GM21723 (cell line): Measurements from ENCODE around the gene TAF11.
"Not testable (repeated sequence)": the region's sequence is repeated elsewhere in the genome, so short reads cannot be mapped to it uniquely, and the experiment has no call there.

ENCODE experiments used
- ATAC-seq: cut with Tn5 transposase; IDR thresholded peaks from one replicate; pipeline ENCODE4 v1.9.1; 2021; ENCODE audit warnings: mild to moderate bottlenecking, moderate library complexity; ENCODE audit not compliant: unreplicated experiment

TAF11 gene

DNA sequence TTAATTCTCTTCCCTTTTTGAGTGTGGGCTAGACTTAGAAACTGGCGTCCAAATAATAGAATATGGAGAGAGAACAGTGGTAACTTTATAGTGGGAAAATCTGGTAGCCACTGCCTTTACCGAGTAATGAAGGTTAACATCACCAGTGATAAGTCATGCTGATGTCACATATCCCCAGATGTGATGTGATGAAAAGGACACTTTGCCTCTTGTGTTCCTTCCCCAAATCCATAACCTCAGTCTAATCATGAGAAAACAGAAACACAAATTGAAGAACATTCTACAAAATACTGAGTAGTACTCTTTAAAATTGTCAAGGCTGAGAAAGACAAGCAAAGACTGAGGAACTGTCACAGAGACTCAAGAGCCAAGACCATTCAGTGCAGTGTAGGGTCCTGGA lies 19.0 kb upstream of the TAF11 start:
- ATAC-seq: no peak

DNA sequence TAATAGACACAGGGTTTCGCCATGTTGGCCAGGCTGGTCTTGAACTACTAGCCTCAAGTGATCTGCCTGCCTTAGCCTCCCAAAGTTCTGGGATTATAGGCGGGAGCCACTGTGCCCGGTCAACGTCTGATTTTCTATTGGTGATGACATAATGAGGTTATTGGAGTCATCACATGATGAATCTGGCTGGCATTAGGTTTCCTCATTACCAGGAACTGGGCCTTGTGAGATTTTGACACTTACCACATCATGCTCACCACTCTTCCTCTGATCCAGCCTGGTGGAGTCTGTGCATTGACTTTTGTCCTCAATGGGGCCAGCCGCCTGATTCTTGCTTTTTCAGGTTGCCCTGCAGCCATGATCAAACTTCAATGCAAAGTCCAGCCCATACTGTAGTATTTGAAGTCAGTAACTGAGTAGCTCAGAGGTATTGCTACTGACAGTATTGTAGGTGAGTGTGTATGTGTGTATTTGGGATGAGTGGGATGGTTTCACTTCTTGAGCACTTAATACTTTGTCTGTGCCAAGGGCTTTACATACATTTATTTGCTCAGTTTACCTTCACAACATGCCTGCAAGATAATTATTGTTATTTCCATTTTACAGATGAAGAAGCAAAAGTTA lies 17.3 kb upstream of the TAF11 start:
- no peak for ATAC-seq

DNA sequence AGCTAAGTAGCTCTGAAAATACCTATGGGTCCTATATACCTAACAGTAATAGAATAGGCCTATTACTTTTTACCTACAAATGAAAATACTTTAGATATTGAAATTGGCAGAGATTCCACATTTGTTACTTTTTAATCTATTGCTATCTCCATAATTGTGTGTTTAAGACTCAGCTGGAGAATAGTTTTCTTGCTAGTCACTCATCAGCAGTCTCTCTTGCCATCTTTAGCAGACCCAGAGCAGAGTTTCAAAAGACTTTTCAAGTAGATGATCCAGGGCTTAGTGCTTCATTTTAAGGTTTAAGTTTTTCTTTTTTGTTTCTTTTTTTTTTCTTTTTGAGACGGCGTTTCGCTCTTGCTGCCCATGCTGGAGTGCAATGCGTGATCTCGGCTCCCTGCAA lies 14.1 kb upstream of the TAF11 start:
- ATAC-seq: no peak

DNA sequence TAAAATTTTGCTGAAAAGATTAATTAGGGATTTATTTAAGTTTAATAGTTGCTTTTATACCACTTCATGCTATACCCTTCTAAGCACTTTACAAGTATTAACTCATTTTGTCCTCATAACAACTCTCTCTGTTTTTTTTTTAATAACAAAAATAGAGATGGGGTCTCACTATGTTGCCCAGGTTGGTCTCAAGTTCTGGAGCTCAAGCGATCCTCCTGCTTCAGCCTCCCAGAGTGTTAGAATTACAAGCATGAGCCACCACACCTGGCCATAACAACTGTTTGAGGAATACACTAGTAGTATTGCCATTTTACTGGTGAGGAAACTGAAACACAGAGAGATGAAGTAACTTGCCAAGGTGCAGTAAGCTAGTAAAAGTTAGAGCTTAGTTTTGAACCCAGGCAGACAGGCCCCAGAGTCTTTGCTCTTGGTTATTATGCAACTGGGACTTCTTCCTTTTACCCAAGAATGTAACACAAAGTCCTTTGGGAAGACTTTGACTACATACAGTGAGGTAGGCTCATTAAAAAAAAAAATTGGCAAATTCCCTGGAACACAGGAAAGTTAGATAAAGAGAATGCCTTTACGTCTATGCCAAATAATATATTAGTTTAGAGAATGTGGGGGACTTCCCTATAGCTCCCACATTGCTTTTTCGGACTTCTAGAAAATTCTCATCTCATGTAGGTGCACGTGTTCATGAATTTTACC lies 12.6 kb upstream of the TAF11 start:
- no peak for ATAC-seq

DNA sequence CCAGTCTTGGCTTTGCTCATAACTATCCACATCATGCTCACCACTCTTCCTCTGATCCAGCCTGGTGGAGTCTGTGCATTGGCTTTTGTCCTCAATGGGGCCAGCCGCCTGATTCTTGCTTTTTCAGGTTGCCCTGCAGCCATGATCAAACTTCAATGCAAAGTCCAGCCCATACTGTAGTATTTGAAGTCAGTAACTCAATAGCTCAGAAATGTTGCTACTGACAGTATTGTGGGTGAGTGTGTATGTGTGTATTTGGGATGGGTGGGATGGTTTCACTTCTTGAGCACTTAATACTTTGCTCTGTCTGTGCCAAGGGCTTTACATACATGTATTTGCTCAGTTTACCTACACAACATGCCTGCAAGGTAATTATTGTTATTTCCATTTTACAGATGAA lies 11.9 kb upstream of the TAF11 start:
- not testable (repeated sequence) for ATAC-seq

DNA sequence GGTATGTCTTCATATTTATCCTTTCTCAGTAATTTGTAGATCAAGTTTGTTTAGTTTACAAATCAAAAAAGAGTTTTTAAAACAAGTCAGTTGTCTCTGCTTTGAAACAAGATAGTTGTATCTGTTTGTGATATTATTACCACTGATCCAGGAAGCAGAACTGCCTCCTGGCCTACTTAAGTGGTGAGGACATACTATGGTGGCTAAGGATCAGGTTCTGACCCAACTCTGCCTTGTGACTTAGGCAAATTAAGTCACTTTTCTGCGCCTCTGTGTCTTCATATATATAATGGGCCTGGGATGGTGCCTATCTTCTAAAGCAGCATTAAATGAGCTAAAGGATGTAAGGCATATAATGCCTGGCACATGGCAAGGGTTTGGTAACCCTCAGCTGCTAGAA lies 9.9 kb upstream of the TAF11 start:
- no peak for ATAC-seq

DNA sequence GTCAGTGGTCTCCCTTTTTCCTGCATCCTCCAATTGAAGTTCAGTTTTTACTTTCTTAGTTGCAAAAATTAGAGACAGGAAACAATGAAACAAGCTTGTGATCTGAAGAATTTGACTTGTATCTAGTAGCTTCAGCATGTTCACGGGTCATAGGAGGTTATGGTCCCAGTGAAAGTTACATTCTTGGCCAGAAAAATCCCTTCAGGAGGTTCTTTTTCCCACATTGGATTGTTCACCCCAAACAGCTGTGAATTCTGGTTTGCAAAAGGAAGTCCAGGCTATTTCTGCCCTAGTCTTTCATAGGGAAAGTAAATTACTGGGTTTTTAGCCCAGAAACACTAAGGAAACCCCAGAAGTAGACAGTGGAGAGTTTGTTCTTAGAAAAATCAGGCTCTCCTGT lies 9.3 kb upstream of the TAF11 start:
- no peak for ATAC-seq

DNA sequence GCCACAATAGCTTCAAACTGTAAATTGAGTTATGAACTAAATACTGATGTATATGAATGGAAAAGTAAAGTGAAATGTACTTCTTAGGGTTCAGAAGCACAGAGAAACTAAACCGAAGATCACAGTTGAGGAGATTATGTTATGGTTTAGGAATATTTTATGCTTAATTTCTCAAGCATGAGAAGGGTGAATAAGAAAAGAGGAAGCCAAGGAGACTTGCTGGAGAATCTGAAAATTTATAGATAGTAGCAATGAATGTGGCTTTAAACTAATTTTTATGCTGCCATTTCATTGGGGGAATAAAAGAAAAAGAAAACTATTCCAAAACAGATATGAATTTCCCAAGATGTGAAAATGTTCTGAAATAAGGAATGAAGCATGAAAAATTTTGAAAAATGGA lies 6.9 kb upstream of the TAF11 start:
- no peak for ATAC-seq

DNA sequence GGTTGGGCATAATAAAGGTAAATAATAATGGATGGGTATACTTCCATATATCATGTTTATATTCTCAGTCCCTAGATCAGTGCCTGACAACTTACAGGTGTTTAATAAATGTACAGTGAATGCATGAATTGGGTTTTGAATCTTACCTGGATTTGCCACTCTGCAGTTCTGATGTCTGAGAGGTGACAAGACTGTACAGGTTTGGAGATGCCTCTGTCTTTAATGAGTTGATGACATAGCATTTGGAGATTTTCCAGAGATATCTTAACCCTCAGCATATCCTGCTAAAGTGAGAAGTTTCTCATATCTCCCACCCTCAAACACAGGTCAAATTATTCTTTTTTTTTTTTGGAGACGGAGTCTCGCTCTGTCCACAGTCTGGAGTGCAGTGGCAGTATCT lies 3.5 kb upstream of the TAF11 start:
- no peak for ATAC-seq

DNA sequence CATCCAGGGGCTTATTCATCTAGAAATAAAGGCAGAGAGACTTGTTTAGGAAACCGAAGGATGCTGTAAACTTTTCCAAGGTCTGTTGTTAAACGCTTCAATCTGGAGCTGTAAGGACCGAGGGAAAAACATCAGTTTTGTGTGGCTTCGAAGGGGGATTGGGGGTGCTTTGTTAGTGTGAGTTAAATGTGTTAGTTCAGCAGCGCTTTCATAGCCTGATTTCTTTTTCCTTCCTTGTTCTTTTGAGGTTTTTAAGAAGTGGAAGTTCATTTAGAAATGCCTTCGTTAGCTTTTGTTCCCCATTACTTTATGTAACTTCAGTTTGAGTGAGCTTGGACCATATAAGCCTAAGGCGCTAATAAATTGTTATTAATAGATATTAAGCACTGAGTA lies 2.7 kb upstream of the TAF11 start:
- ATAC-seq: no peak

DNA sequence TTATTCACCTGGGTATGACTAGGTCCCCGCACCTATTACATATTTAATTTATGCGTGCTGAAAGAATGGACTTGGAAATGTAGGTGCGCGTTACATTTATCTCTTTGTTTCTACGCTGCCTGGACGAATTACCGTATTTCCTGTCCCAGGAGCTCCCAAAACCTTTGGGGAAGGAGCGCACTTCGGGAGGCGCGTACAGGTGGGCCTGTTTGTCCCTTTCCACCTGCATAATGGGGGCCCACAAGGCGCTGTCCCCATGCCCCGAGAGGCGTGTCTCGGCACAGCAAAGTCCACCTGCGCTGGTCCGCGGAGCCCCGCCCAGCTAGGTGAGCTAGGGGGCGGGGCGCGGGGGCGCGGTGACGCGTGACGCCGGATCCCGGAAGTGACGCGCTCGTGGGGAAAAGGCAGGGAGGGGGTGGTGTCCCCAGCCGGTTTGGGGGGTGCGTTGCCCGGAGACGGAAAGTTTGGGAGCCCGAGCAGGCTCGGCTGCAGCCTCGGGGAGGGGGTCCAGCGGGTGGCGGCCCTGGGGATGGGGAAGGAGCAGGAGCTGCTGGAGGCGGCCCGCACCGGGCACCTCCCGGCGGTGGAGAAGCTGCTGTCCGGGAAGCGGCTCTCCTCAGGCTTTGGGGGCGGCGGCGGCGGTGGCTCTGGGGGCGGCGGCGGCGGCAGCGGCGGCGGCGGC lies 1.2 kb upstream of the TAF11 start, which contains the start of gene ANKS1A:
Gene ANKS1A (plus strand): TSS at position 382 of the 682 bp plus-strand sequence. CDS start 148 bp downstream, at position 530.
- ATAC-seq: peak; percentile 55

DNA sequence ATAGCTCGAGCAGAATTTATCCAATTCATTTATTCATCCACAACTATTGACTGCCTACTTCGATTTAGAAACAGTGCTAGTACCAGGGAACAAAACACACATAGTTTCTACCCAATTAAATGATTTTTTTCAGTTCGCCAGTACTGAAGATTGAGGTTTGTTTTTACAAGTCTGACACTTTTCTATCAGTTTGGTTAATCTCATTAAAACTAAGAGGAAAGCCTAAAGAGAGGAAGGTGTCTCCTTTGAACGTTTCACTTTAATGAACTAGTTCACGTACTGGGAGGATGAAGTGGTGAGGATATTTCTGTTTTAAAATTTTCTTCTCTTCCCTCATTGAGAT lies 643 bp upstream of the TAF11 start:
- ATAC-seq: no peak

DNA sequence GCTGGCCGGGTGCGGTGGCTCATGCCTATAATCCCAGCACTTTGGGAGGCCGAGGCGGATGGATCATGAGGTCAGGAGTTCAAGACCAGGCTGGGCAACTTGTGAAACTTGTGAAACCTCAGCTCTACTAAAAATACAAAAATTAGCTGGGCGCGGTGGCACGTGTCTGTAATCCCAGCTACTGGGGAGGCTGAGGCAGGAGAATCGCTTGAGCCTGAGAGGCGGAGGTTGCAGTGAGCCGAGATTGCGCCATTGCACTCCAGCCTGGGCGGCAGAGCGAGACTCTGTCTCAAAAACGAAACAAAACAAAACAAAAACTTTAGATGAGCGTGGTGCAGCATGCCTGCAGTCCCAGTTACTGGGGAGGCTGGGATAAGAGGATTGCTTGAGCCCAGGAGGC lies 2.0 kb downstream of the TAF11 start:
- not testable (repeated sequence) for ATAC-seq

DNA sequence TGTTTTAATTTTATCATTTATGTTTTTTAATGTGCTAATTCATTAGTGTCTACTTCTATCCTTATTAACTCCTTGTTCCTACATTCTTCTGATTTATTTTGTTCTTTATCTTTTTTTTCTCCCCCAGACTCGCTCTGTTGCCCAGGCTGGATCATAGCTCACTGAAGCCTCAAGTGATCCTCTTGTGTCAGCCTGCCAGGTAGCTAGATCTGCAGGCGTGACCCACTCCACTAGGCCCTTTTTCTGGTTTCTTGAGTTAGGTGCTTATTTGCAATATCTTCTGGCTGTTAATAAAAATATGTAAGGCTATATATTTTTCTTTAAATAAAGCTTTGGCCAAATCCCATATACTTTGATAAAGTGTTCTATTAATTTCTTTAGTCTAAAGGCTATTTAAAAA lies 2.8 kb downstream of the TAF11 start:
- no peak for ATAC-seq

DNA sequence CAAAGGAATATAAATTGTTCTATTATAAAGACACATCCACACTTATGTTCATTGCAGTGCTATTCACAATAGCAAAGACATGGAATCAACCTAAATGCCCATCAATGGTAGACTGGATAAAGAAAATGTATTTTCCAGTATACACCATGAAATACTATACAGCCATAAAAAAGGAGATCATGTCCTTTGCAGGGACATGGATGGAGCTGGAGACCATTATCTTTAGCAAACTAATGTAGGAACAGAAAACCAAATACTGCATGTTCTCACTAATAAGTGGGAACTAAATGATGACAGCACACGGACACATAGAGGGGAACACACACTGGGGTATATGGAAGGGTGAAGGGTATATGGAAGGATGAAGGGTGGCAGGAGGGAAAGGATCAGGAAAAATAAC lies 3.8 kb downstream of the TAF11 start:
- not testable (repeated sequence) for ATAC-seq

DNA sequence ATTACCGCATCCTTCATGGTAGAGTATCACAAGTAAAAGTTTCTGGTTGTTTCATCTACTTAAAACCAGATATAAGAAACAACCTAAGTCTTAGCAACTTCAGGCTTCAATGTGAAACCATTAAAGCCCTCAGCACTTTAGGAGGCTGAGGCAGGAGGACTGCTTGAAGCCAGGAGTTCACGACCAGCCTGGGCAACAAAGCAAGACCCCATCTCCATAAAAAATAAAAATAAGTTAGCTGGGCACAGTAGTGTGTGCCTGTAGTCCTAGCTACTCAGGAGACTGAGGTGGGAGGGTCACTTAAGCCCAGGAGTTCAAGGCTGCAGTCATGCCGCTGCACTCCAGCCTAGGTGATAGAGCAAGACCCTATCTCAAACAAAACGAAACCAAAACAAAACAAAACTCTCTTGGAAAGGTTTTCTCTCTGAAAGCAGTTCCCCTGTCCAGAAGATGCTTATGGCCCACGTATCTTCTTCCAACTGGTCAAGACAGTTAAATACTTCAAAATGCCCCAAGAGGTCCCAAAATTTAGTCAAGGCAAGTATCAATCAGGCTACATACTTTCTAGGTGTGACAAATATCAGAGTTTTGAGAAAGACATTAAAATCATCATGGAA lies 9.9 kb downstream of the TAF11 start:
- no peak for ATAC-seq

DNA sequence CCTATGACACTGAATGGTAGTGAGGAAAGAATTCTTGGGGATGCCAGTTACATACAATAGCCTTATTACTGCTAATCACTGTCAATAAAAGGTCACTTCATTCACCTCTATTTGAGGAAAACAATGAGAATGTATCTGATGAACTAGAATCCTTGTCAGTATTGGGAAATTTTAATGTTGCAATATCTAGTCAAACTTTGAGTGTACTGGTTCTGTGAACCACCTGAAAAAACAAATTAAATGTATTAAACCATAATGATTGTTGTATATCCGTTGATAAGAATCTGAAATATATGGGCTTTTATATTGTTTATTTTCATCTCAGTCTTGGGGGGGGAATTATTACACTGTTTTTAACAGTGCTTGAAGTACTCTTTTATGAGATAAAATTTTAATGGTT lies 10.6 kb downstream of the TAF11 start:
- no peak for ATAC-seq

DNA sequence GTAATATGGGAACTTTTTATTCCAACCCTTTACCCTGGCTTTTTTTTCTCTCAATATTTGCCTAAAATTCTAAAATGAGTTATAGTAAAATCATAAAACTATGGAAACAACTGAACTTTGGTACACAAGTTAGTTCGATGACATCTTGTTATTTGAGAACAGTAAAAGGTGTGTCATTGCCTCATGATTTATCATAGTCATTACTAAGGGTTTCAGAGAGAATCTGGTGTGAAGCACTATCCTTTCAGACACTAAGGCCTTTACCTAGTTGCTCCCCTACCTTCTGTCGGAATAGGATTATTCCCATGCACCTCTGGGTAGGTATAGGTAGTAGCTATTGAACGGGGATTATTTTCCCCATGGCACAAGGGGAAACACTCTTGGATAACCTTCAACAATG lies 11.4 kb downstream of the TAF11 start:
- no peak for ATAC-seq

DNA sequence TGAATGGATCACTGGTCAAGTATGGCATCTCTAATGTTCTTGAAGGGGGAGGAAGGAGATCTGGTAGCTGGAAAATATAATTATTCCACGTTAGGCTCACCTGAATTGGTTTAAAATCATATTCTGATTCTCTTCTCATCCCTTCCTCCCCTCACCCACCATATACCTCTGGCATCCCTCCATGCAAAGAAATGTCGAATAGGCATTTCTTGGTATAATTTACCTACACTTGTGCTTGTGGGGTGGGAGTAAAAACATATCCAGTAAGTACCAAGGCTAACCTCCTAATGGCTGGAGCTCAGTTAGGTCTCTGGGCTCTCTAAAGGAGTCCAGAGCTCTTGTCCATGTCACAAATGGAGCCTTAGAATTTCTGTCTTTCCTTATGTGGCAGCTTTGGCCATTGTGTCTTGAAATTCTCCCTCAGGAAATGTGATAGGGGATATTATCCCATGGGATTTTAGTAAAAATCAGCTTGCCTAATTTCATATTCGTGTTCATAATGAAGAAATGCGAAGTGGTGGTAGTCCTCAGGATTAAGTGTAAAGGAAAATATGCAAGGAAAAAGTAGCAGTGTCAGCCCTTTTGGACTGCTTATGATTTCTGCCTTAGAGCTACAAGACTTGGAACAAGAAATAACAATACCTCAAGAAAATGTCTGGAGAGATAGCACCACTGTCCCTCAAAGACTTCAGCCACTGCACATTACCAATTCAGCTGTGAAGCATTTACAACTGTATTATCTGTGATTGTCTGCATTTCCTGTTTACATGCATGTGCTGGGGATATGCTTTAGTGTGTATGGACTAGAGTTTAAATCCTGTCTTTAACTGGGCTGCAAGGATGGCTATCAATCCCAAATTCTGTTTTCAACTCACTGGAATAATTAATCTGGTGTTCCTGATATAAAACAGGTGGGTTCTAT lies 12.3 kb downstream of the TAF11 start:
- no peak for ATAC-seq

DNA sequence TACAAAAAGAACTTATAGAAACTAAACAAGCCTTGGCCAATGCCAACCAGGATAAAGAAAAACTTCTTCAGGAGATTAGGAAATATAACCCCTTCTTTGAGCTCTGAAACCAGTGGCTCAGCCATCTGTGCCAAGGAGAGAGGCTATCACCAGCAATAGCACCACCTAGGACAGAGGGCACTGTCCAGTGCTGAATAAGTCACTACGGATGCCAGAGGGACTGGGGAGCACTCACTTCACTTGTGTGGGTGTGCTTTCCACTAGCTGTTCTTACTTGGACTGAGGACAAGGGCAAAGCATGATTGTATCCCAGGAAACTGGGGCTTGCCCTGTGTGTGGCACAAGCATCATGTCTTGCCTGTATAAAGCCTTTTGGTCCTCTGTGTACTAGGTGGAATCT lies 15.5 kb downstream of the TAF11 start:
- no peak for ATAC-seq

DNA sequence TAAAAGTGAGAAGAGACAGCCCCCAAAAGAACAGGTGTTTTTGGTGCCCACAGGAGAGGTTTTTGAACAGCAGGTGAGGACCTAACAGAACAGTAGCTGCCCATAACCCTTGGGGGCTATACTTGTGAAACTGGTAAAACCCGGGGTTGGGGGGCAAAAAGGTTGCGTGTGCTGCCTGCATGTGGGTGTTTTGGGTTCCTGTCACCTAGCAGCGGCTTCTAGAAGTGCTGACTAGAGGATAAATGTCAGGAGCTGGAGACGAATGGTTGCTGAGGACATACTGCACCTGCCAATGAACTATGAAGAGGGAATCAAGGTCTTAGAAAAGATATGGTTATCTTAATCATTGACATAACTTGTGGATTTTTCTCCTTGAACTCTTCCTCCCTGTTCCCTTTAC lies 16.0 kb downstream of the TAF11 start:
- no peak for ATAC-seq
